SH-SY5Y (cell line): ENCODE data around the gene CEACAM4.

Experiments used
- GATA2 ChIP-seq: IDR thresholded peaks from 2 replicates; pipeline ENCODE4 v1.6.1; 2011; ENCODE audit warnings: mild to moderate bottlenecking, low read depth, low read length
- GATA3 ChIP-seq: IDR thresholded peaks from 2 replicates; pipeline ENCODE4 v1.6.1; 2011; ENCODE audit warnings: low read depth, mild to moderate bottlenecking, low read length, moderate library complexity

DNA sequence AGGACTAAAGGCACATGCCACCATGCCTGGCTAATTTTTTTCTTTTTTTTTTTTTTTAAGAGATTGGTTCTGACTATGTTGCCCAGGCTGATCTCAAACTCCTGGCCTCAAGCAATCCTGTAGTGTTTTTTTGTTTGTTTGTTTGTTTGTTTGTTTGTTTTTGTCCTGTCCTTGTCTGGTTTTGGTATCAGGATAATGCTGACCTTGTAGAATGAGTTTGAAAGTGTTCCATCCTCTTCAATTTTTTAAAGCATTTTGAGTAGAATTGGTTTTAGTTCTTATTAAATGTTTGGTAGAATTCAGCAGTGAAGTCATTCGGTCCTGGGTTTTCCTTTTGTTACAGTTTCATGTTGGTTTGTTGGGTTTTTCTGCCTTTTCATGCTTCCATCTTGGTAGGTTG is 19.2 kb downstream of the CEACAM4 start:
- TF ChIP-seq GATA2: no peak
- no peak for TF ChIP-seq GATA3
